H1 (cell line): ENCODE results near the gene SIX3. TPM values are rescaled to one million over a fixed set of nuclear protein-coding genes. Genes with fewer than 3 reads are reported as not detected.

Experiments
- CTCF ChIA-PET: fragments of 300-600 bp; sonication (Branson Sonifier 250); formaldehyde crosslinking; loops from one replicate; lab custom pipeline; 2021; ENCODE audit not compliant: partially characterized antibody; lab: Charles Lee
- POLR2A ChIA-PET: fragments of 300-600 bp; sonication (Branson Sonifier 250); formaldehyde crosslinking; loops from one replicate; lab custom pipeline; 2021; ENCODE audit warnings: inconsistent platforms; ENCODE audit not compliant: partially characterized antibody; lab: Charles Lee
- DNase-seq, 2 experiments: peaks; one replicate each; pipeline versions ENCODE4 v3.0.0 to v3.0.0-alpha.2; 2010 to 2022; ENCODE audit warnings: low spot score in 2 of 2, low read depth in 1 of 2, mixed read lengths in 1 of 2
- FAIRE-seq: peaks from 2 replicates; lab custom pipeline; 2011; peaks lifted over from hg19 to GRCh38; lab: Jason Lieb, UNC
- H2AFZ ChIP-seq: 2 replicates; pipeline ENCODE4 v1.8.1; 2012; ENCODE audit warnings: low read length, inconsistent platforms
- H2AK5ac ChIP-seq: 2 replicates; pipeline ENCODE4 v1.6.1; 2013; ENCODE audit warnings: low read depth, low read length
- H2BK120ac ChIP-seq: replicated peaks from 2 replicates; pipeline ENCODE3; 2013; ENCODE audit warnings: low read depth, low read length, inconsistent platforms
- H2BK12ac ChIP-seq: 2 replicates; pipeline ENCODE4 v1.6.1; 2013; ENCODE audit warnings: low read depth, low read length
- H2BK15ac ChIP-seq: 2 replicates; pipeline ENCODE4 v1.6.1; 2013; ENCODE audit warnings: low read length
- H2BK20ac ChIP-seq: 2 replicates; pipeline ENCODE4 v1.6.1; 2013; ENCODE audit warnings: low read length
- H2BK5ac ChIP-seq: 2 replicates; pipeline ENCODE4 v1.6.1; 2013; ENCODE audit warnings: low read depth, low read length
- H3K14ac ChIP-seq: 2 replicates; pipeline ENCODE4 v1.6.1; 2013; ENCODE audit warnings: inconsistent platforms; ENCODE audit not compliant: insufficient read length
- H3K18ac ChIP-seq: 2 replicates; pipeline ENCODE4 v1.6.1; 2013; ENCODE audit warnings: low read length; ENCODE audit errors: extremely low read depth
- H3K23ac ChIP-seq: 2 replicates; pipeline ENCODE4 v1.6.1; 2013; ENCODE audit warnings: inconsistent platforms; ENCODE audit not compliant: insufficient read length
- H3K23me2 ChIP-seq: 2 replicates; pipeline ENCODE4 v1.6.1; 2013; ENCODE audit warnings: low read depth, low read length
- H3K27ac ChIP-seq: 2 replicates; pipeline ENCODE4 v1.6.1; 2011; ENCODE audit warnings: low read depth, low read length, inconsistent platforms
- H3K27me3 ChIP-seq, 4 experiments: replicated peaks in 1 of 4; 1 replicate in 1 of 4; 2 replicates in 3 of 4; pipeline versions ENCODE4 v1.6.1 to v1.8.1; 2011 to 2013; ENCODE audit warnings: low read length in 3 of 4, mild to moderate bottlenecking in 3 of 4, inconsistent platforms in 2 of 4, mixed read lengths in 2 of 4, moderate library complexity in 1 of 4; ENCODE audit not compliant: control insufficient read depth in 3 of 4, insufficient read depth in 3 of 4; ENCODE audit errors: extremely low read depth in 1 of 4
- H3K36me3 ChIP-seq, 4 experiments: 2 replicates each; pipeline versions ENCODE4 v1.6.1 to v1.8.1; 2011 to 2013; ENCODE audit warnings: mild to moderate bottlenecking in 4 of 4, low read length in 3 of 4, moderate library complexity in 2 of 4, control low read depth in 1 of 4, inconsistent platforms in 1 of 4; ENCODE audit not compliant: insufficient read depth in 4 of 4, control insufficient read depth in 2 of 4
- H3K4ac ChIP-seq: replicated peaks from 2 replicates; pipeline ENCODE3; 2013; ENCODE audit warnings: low read length, low read depth, mixed read lengths, inconsistent platforms; ENCODE audit not compliant: insufficient read length
- H3K4me1 ChIP-seq, 4 experiments: replicated peaks in 1 of 4; 1 replicate in 1 of 4; 2 replicates in 3 of 4; pipeline versions ENCODE4 v1.6.1 to v1.8.1; 2011 to 2013; ENCODE audit warnings: low read length in 3 of 4, inconsistent platforms in 2 of 4, mixed read lengths in 1 of 4; ENCODE audit not compliant: insufficient read depth in 4 of 4, control insufficient read depth in 3 of 4
- H3K4me2 ChIP-seq, 2 experiments: 2 replicates each; pipeline versions ENCODE4 v1.6.1 to v1.8.1; 2011 to 2013; ENCODE audit warnings: low read depth in 2 of 2, low read length in 2 of 2, control low read depth in 1 of 2, inconsistent platforms in 1 of 2, mild to moderate bottlenecking in 1 of 2; ENCODE audit not compliant: insufficient read depth in 1 of 2
- H3K4me3 ChIP-seq, 4 experiments: fragments of 200-600, 300-600 bp in 1 of 4; sonication (generic), shearing (Covaris generic), sonication (Bioruptor Twin) in 1 of 4; 2 replicates each; pipeline versions ENCODE4 v1.5.1 to v1.8.1; 2011 to 2016; ENCODE audit warnings: low read length in 4 of 4, low read depth in 3 of 4, control low read depth in 2 of 4, inconsistent platforms in 2 of 4, mild to moderate bottlenecking in 2 of 4, mixed read lengths in 1 of 4, moderate library complexity in 1 of 4; ENCODE audit not compliant: insufficient read depth in 2 of 4; ENCODE audit errors: extremely low read depth in 1 of 4
- H3K56ac ChIP-seq: replicated peaks from 2 replicates; pipeline ENCODE3; 2013; ENCODE audit warnings: low read depth, mild to moderate bottlenecking, mixed read lengths, low read length, inconsistent platforms; ENCODE audit not compliant: insufficient read length
- H3K79me1 ChIP-seq: 2 replicates; pipeline ENCODE4 v1.6.1; 2013; ENCODE audit warnings: low read depth, low read length, control low read depth
- H3K79me2 ChIP-seq, 2 experiments: 2 replicates each; pipeline versions ENCODE4 v1.6.1 to v1.8.1; 2012 to 2013; ENCODE audit warnings: low read length in 2 of 2, mild to moderate bottlenecking in 2 of 2, inconsistent platforms in 1 of 2; ENCODE audit not compliant: insufficient read depth in 2 of 2, control insufficient read depth in 1 of 2
- H3K9ac ChIP-seq, 4 experiments: replicated peaks in 1 of 4; 1 replicate in 1 of 4; 2 replicates in 3 of 4; pipeline versions ENCODE4 v1.6.1 to v1.8.1; 2011 to 2013; ENCODE audit warnings: low read depth in 3 of 4, low read length in 3 of 4, control low read depth in 2 of 4, mild to moderate bottlenecking in 2 of 4, moderate library complexity in 2 of 4, inconsistent platforms in 1 of 4; ENCODE audit errors: extremely low read depth in 1 of 4
- H3K9me3 ChIP-seq, 2 experiments: 2 replicates each; pipeline versions ENCODE4 v1.6.1 to v1.8.1; 2012 to 2013; ENCODE audit warnings: mild to moderate bottlenecking in 2 of 2, moderate library complexity in 2 of 2, control low read depth in 1 of 2, inconsistent platforms in 1 of 2, low read depth in 1 of 2, low read length in 1 of 2, mixed read lengths in 1 of 2; ENCODE audit not compliant: insufficient read depth in 2 of 2
- H4K20me1 ChIP-seq, 2 experiments: replicated peaks in 1 of 2; 2 replicates each; pipeline versions ENCODE3 to v1.8.1; 2011 to 2013; ENCODE audit warnings: inconsistent platforms in 2 of 2, low read length in 2 of 2, mild to moderate bottlenecking in 1 of 2; ENCODE audit not compliant: insufficient read depth in 2 of 2, control insufficient read depth in 1 of 2
- H4K5ac ChIP-seq: 2 replicates; pipeline ENCODE4 v1.6.1; 2013; ENCODE audit warnings: low read length, low read depth, mixed read lengths, inconsistent platforms; ENCODE audit not compliant: insufficient read length
- H4K8ac ChIP-seq: 2 replicates; pipeline ENCODE4 v1.8.0; 2013; ENCODE audit warnings: mild to moderate bottlenecking, moderate library complexity, low read length, inconsistent platforms; ENCODE audit not compliant: insufficient read depth; ENCODE audit errors: extremely low read depth
- H4K91ac ChIP-seq: replicated peaks from 2 replicates; pipeline ENCODE3; 2013; ENCODE audit warnings: low read length, mixed read lengths, inconsistent platforms; ENCODE audit not compliant: insufficient read length
- CHD2 ChIP-seq: IDR thresholded peaks from 2 replicates; pipeline ENCODE4 v1.6.1; 2012; ENCODE audit warnings: low read length, improper control_type of control experiment
- CTCF ChIP-seq, 3 experiments: IDR thresholded peaks; 1 replicate in 2 of 3; 2 replicates in 1 of 3; pipeline versions ENCODE4 v1.5.1 to v1.6.1; 2011; ENCODE audit warnings: low read length in 3 of 3, mild to moderate bottlenecking in 3 of 3, inconsistent platforms in 2 of 3, low read depth in 1 of 3, moderate library complexity in 1 of 3; ENCODE audit not compliant: insufficient read depth in 1 of 3; ENCODE audit errors: control extremely low read depth in 1 of 3
- KDM1A ChIP-seq: fragments of 200-600, 300-600 bp; sonication (generic); IDR thresholded peaks from 2 replicates; pipeline ENCODE4 v1.7.1; 2016; ENCODE audit warnings: mild to moderate bottlenecking, low read length, borderline replicate concordance
- MAX ChIP-seq: IDR thresholded peaks from 2 replicates; pipeline ENCODE4 v1.6.1; 2012; ENCODE audit warnings: inconsistent platforms
- NRF1 ChIP-seq: IDR thresholded peaks from 2 replicates; pipeline ENCODE4 v1.6.1; 2011; ENCODE audit warnings: mild to moderate bottlenecking, low read depth, low read length, improper control_type of control experiment
- POLR2A ChIP-seq, 2 experiments: IDR thresholded peaks; 1 replicate in 1 of 2; 2 replicates in 1 of 2; pipeline ENCODE4 v1.6.1; 2011; ENCODE audit warnings: low read depth in 2 of 2, low read length in 2 of 2, mild to moderate bottlenecking in 2 of 2; ENCODE audit errors: control extremely low read depth in 1 of 2
- POLR2AphosphoS5 ChIP-seq: IDR thresholded peaks from 2 replicates; pipeline ENCODE4 v1.6.1; 2011; ENCODE audit warnings: low read depth, low read length
- POU5F1 ChIP-seq: IDR thresholded peaks from 2 replicates; pipeline ENCODE4 v1.6.1; 2011; ENCODE audit warnings: low read depth, mild to moderate bottlenecking, low read length, moderate library complexity
- RBBP5 ChIP-seq: IDR thresholded peaks from 2 replicates; pipeline ENCODE4 v1.7.1; 2012; ENCODE audit warnings: low read depth, mild to moderate bottlenecking, inconsistent platforms, low read length, moderate library complexity, borderline replicate concordance
- SAP30 ChIP-seq: fragments of 300-600 bp; sonication (generic); IDR thresholded peaks from 2 replicates; pipeline ENCODE4 v1.7.1; 2012; ENCODE audit warnings: low read length, moderate library complexity, mild to moderate bottlenecking, inconsistent platforms; ENCODE audit not compliant: insufficient read depth, insufficient replicate concordance
- SUZ12 ChIP-seq: fragments of 200-600 bp; sonication (generic); IDR thresholded peaks from 2 replicates; pipeline ENCODE4 v1.6.1; 2012; ENCODE audit warnings: mild to moderate bottlenecking, inconsistent platforms, low read length, moderate library complexity, mixed read lengths
- WGBS, 2 experiments: shearing (Covaris generic) in 1 of 2; methylation state at CpG; one replicate each; pipeline versions ENCODE4 v1.1.6 to v1.1.7; 2013 to 2015; ENCODE audit warnings: low lambda C conversion rate in 2 of 2, mixed read lengths in 2 of 2, inconsistent platforms in 1 of 2, low coverage in 1 of 2, missing lambda C conversion rate in 1 of 2; ENCODE audit not compliant: insufficient replicate concordance in 2 of 2, insufficient coverage in 1 of 2, insufficient read length in 1 of 2; ENCODE audit errors: extremely low coverage in 1 of 2, missing lambda C conversion rate in 1 of 2; 5-methylcytosine and 5-hydroxymethylcytosine counted together
- polyA plus RNA-seq, 7 experiments: library from polyadenylated mRNA; depleted of rRNA in 3 of 7; stranded (reverse) in 5 of 7; unstranded in 2 of 7; fragments of >200 nt in 5 of 7; fragments of 200-250 nt in 2 of 7; gene quantifications; 1 replicate in 5 of 7; 2 replicates in 1 of 7; 4 replicates in 1 of 7; pipeline versions ENCODE4 v1.2.1 to v1.2.3, GENCODE V29; 2011 to 2013; ENCODE audit warnings: missing spikeins in 2 of 7, mixed read lengths in 2 of 7
- total RNA-seq: library from RNA; stranded (reverse); fragmentation: NEBNext Ultra II Directional; extraction: Animal tissue kit (Norgen Biotek cat#: 25700); gene quantifications from 2 replicates; pipeline ENCODE4 v1.2.1, GENCODE V29; 2021

Gene SIX3
- total and polyA plus RNA-seq, 2 of the 8 experiments (the other 6 are each of a cell fraction or from before 2014, with no cell fraction given): 0.02 to 0.19 TPM

- no peaks in the 10 kb centered on the region for H3K36me3 ChIP-seq
- peaks cover 8% of the 10 kb centered on the region; the same call in 1 of the 2 replicates for H3K23me2 ChIP-seq
- 92% methylated on average over 1 of the region's 1 CpG; no CpG with 5 or more reads in 1 of the 2 experiments for WGBS, 2 experiments
- H3K4me3 ChIP-seq: no peak overlapping the region
- no peak overlapping the region for H2AFZ ChIP-seq
- H2BK5ac ChIP-seq: no peak overlapping the region
- no peak overlapping the region for H3K9ac ChIP-seq
- H3K4me1 ChIP-seq: peaks cover 0 to 29% (median 15%) of the 10 kb centered on the region in 4 experiments; a peak in 6 of 7 replicates
- no peak overlapping the region for H4K8ac ChIP-seq
- H4K91ac ChIP-seq: no peak overlapping the region
- POLR2A ChIA-PET: interaction anchor here (1.4 to 1.5 kb wide), 2 partner anchors 10 to 56 kb away, joined by 3 to 7 read pairs; no protein-coding TSS in a partner anchor
- H3K4me2 ChIP-seq: peak overlapping the region in 1 of 2 experiments; percentile 0; a peak in 1 of 4 replicates
- H2BK12ac ChIP-seq: no peak overlapping the region
- no peak overlapping the region for H2BK15ac ChIP-seq
- H3K18ac ChIP-seq: no peak overlapping the region
- no peaks in the 10 kb centered on the region for H3K9me3 ChIP-seq
- H3K23ac ChIP-seq: no peak overlapping the region
- CTCF ChIA-PET: interaction anchor here (0.6 to 9.8 kb wide), 32 partner anchors 7 to 913 kb away, joined by 3 to 214 read pairs (median 6); partner anchors contain the start of gene CAMKMT
- no peak overlapping the region for H4K5ac ChIP-seq
- no peak overlapping the region for H3K56ac ChIP-seq
- H3K27ac ChIP-seq: no peak overlapping the region
- H3K79me2 ChIP-seq: no peaks in the 10 kb centered on the region
- no peak overlapping the region for H2BK120ac ChIP-seq
- no peak overlapping the region for H3K14ac ChIP-seq
- H2BK20ac ChIP-seq: no peak overlapping the region
- FAIRE-seq (no peak), DNase-seq (no peak)
- no peak overlapping the region for H3K4ac ChIP-seq
- H3K79me1 ChIP-seq: no peaks in the 10 kb centered on the region
- no peak overlapping the region for H2AK5ac ChIP-seq
- peaks cover 0 to 6% of the 10 kb centered on the region in 2 experiments for H4K20me1 ChIP-seq
- peaks cover 32 to 59% (median 50%) of the 10 kb centered on the region in 4 experiments for H3K27me3 ChIP-seq
- TF ChIP-seq SAP30 (no peak), RBBP5 (no peak), POLR2A (IDR thresholded peaks at IDR 0.05; ENCODE audit: control extremely low read depth in 1 of 2, low read depth in 2 of 2, low read length in 2 of 2) (no peak), MAX (no peak), SUZ12 (no peak), POU5F1 (no peak), CHD2 (no peak), KDM1A (no peak), CTCF (IDR thresholded peaks at IDR 0.05; ENCODE audit: control extremely low read depth in 1 of 3, insufficient read depth in 1 of 3, low read depth in 1 of 3, low read length in 3 of 3) (no peak), NRF1 (no peak), POLR2AphosphoS5 (no peak)
Measured at GRCh38 chr2:44956843-44957242, 15.3 kb downstream of the SIX3 start.
